HG03457 (cell line): ENCODE results near the gene NPHP3.

Source experiments
- ATAC-seq: cut with Tn5 transposase; IDR thresholded peaks from one replicate; pipeline ENCODE4 v1.9.1; 2021; ENCODE audit warnings: moderate number of reproducible peaks; ENCODE audit not compliant: unreplicated experiment

The NPHP3 gene

DNA sequence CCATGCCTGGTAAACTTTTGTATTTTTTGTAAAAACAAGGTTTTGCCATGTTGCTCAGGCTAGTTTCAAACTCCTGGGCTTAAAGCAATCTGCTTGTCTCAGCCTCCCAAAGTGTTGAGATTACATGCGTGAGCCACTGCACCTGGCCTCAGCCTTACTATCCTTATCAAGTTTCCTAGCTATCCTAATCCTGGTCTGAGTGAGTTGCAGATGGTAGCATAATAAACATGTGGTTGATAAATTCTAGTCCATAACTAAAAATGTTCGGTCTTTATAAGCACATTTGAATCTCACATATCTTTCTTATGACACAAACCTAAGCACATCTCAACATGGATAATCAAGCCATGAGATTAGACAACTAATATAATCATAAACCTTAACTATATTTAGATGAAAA lies 18.5 kb downstream of the NPHP3 start:
- ATAC-seq = no peak

DNA sequence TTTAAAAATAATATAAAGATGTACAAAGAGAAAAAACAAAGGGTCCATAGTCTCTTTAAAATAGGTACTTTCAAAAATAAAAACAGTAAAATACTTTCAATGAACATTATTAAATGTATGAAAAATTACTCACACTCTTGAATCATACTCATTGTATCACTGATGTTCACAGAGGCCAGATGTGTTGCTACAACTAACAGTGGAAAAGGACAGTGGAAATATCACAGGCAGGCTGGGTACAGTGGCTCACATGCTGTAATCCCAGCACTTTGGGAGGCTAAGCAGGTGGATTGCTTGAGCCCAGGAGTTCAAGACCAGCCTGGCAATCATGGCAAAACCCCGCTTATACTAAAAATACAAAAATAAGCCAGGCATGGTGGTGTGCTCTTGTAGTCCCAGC lies 26.8 kb downstream of the NPHP3 start:
- ATAC-seq = no peak

DNA sequence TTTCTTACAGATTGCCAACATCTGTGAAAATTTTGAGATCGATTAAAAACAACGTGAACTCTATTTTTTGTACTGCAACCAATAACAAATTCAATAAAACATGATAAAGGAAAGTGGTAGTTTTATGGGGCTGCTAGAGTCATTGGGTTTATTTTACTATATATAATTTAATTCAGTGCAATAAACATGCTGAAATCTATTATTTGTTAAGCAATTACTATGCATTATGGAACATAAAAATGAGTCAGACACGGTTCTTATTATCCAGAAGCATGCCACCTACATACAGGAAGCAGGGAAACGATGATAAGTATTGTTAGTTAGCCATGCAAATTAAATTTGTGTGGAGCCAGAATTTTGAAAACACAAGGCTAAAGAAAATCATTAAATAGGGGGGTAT lies 27.2 kb downstream of the NPHP3 start:
- no peak for ATAC-seq

DNA sequence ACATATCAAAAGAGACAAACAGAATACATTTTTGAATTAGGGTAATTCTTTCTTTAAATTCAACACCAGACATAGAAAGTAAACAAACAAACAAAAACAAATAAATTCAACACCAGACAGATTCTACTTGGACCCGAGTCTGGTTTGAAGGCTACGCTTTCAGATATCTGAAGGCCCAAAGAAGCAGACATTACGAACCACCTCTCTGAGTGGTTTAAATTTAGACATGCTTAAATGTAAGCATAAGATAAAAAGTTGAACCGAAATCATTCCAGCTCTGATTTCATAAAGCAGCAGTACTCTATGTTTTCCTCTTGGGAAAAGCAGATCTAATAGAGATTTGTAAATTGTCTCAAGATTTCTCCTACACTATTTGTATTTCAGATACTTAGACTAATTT lies 32.2 kb downstream of the NPHP3 start:
- no peak for ATAC-seq

DNA sequence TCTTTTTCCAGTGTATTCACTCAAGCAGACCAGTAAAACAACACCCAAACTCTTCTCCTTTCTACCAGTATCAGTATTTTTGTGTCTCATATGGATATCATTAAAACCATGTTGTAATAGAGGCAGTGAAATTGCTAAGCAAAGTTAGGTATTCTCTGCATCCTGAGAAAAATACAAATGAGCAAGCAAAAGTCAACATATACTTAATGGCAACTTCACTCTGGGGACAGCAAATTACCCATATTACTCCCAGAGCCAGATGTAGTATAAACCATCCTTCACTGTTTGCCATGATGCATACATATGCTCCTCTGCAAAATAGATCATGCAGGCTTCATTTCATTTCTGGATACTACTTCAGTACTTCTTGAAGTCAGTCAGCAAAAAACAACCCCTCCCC lies 40.0 kb downstream of the NPHP3 start:
- ATAC-seq = no peak

DNA sequence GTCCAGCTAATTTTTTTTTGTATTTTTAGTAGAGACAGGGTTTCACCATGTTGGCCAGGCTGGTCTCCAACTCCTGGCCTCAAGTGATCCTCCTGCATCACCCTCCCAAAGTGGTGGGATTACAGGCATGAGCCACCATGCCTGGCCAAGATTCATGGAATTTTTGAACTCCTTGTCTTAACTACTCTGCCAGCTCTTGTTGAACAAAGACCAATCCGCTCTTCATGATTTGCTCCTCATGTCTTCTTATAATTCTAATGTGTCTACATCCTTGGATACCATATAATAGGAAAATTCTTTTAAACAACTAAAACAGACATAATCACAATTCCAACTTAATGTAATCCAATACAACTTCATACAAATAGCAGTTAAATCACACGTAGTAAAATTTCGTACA lies 40.8 kb downstream of the NPHP3 start:
- ATAC-seq = no peak

DNA sequence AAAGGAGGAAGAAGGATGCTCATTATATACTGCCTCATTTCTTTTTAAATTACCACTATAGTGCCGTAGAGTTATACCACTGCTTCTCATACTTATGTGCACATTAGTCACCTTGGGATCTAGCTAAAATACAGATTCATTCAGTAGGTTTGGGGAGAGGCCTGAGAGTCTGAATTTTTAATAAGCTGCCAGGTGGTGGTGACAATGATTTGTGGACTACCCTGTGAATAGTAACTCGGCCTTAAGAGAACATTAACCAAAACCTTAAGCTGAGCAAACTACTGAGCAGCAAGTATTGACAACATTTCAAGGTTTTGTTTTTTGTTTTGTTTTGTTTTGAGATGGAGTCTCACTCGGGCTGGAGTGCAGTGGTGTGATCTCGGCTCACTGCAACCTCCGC lies 42.3 kb downstream of the NPHP3 start:
- ATAC-seq = no peak

DNA sequence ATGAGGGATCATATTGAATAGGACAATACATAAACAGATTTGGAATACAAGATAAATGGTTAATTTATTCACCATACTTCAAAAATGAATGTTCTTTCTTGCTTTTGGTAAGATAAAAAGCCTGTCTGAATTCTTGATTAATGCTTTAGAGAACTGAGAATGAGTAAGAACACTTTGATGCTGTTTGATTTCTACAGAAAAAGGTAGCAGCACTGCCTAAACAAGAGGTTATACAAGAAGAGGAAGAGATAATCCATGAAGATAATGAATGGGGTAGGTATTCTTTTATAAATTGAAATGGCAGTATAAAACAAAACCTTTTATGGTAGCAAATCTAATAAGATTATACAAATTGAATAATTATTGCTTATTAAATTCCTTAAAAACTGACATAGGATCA lies 46.8 kb downstream of the NPHP3 start:
- ATAC-seq = no peak

DNA sequence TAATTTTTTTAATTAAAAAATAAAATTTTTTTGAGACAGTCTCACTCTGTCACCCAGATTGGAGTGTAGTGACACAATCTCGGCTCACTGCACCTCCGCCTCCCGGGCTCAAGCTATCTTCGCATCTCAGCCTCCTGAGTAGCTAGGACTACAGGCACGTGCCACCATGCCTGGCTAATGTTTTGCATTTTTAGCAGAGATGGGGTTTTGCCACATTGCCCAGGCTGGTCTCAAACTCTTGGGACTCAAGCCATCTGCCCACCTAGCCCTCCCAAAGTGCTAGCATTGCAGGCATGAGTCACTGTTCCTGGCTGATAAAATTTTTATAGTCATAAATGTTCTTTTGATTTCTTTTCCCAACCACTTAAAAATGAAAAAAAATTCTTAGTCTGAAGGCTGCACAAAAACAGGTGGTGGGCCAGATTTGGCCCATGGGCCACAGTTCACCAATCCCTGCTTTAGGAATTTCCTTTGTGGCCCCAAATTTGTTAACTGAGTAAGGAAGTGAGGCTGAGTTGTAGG lies 52.9 kb downstream of the NPHP3 start:
- ATAC-seq = no peak

DNA sequence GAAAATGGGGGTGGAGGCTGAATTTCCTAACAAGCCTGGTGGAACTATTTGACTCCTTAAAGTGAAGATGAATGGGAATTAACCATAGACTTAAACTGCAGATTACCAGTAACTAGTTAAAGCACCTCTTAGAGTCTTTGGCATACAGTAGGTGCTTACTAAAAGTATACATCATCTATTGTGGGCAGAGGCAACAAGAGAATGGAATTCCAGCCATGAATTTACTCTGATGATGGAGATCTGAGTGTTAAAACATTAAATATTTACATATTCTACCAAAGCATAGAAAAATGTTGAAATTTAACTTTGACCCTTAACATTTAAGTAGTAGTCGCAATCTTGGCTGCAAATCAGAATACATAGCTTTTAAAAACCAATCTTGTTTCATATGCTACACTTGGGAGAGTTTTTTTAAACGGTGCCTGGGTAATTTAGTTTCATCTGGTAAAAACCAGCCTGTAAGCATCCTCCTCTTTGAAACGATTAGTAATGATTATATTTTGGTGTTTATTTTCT lies 56.9 kb downstream of the NPHP3 start:
- ATAC-seq = no peak

DNA sequence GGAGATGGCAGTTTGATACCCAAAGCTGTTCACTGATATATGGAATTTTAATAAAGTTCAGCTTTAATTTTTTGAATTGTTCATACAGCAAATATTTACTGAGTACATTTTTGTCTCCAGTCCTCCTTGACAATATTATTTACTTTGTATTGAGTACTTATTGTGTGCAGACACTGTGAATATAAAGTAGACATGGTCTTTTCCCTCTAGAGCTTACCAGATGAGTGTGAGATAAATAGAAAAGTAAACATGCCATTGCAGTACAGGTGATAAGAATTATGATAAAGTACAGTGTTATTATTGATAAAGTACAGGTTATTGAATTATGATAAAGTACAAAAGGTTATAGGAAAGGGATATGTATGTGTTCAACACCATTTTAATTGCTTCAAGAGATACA lies 60.0 kb downstream of the NPHP3 start:
- no peak for ATAC-seq

DNA sequence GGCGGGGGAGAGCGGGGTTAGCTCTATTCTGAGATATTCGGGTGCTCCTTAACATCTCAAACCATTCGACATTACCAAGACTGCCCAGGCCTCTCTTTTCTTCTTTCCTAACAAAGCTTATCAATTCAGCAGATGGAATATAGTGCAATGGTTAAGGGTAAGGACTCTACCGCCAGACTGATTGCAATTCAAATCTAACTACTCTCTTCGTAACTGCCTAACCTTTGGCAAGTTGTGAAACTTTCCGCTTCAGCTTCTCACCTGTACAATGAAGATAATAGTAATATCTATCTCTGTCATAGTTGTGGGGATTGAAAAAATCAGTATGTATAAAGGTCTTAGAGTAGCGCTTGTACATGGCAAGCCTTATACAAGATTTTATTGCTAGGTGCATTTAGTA lies 61.1 kb downstream of the NPHP3 start:
- no peak for ATAC-seq

DNA sequence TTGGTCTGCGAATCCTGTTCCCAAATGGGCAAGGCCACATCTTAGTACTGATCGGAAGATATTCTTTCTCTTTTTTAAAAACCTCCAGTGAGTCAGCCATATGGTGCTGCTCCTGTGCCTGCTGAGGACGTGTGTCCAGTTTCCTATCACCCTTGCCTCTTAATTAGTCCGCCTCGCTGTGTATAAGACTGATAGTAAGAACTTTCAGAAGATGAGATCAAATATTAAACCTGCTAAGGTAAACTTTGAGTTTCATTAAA lies 61.5 kb downstream of the NPHP3 start:
- no peak for ATAC-seq

DNA sequence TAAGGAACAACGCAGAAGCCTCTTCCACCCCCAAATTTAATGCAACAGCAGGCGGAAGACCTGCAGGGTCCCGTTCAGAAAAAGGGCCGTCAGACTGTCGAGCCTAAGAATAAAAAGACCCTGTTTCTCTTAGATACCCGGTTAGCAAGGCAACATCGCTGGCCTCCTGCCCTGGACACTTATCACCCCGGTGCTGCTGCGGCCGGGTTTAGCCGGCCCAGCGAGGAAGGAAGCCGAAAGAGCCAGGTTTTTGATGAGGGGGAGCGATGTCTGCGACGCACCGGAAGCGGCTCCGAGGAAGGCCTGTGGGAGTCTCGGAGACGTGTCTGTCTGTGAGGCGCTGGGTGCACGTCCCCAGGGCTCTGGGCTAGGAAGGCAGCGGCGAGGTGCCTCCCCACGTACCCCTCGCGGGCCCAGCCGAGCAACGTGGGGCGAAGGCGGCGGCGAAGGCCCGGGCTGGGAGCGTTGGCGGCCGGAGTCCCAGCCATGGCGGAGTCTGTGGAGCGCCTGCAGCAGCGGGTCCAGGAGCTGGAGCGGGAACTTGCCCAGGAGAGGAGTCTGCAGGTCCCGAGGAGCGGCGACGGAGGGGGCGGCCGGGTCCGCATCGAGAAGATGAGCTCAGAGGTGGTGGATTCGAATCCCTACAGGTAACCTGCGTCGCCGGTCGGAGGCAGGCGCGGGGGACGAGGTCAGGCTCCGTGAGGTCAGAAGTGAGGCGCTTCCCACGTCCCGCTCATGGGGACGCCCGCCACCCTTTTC lies 62.0 kb downstream of the NPHP3 start, which contains the start of gene UBA5:
Gene UBA5 (plus strand): TSS at position 278 of the 759 bp plus-strand sequence. CDS start 209 bp downstream, at position 487.
- peak; percentile 60 for ATAC-seq

DNA sequence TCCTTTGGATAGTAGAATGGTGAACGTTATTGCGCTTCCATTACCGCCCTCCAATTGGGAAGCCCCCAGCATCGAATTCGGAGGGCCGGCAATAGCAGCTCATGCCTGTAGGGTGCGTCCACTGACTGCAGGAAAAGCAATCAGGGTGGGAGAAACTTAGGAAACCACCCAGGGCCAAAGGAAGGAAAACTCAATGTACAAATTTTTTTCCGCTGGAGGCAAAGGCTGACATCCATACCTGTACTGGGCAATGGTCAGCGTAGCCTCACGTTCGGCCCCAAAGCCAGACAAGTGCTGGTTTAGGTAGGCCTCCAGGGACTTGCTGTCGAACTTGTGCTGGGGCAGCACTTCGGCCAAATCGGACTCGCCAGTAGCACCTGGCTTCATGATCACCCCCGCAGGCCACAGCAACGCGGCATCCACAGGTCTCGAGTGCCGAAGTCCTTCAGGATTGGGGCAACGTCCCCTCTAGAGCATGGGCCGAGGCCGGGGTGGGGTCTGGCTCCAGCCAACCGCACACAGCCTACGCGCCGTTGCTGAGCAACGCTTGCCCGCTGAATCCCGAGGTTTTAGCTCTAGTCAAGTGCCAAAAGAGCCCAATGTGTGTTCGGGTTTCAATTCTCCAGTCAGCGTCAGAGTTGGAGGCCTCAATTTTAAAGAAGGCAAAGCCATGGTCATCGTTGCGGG lies 62.7 kb downstream of the NPHP3 start, which contains the start of gene ACAD11:
Gene ACAD11 (minus strand): TSS at position 445 of the 687 bp plus-strand sequence. CDS start 58 bp downstream, at position 387.
- peak; percentile 48 for ATAC-seq

DNA sequence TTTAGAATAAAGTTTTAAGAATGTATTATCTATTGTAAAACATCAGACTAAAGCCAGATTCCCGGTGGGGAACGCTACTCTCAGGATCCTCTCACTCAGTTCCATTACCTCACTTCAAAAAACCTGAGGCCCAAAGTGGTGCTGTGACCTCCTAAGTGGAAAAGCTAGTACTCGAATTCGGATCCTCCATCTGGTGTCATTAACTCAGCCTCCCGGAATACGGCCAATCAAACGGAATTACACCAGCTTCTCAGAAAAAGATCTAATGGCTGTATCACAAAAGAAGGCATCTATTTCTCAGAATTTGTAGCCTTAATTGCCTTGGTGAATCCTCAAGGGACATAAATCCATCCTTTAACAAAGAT lies 63.2 kb downstream of the NPHP3 start:
- no peak for ATAC-seq

DNA sequence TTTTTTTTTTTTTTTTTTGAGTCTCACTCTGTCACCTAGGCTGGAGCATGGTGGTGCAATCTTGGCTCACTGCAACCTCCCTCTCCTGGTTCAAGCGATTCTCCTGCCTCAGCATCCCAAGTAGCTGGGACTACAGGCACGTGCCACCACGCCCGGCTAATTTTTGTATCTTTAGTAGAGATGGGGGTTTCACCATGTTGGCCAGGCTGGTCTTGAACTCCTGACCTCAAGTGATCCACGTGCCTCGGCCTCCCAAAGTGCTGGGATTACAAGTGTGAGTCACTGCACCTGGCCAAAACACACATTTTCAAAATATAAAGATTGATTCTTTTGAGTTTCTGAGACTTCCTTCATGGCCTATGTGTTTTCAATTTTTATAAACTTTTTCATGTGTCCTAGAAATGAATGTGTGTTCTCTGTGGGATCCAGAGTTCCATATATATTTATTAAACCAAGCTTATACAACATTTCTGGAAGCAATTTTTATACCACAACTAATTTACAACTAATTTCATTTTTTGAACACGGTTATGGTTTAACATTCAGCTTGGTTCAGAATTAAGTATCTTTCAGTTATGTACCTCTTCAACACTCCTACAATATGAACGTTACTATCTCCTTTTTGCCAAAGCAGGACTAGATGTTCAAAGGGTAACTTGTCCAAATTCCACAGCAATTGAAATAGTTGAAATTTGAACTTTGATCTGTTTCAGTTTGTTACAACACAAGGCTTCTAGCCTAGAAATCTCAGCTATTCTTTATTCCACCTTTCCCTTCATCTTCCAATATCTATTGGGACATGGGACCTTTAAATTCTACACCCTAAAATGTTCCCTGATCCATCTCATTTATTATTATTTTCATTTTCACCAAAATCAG lies 64.1 kb downstream of the NPHP3 start:
- no peak for ATAC-seq

DNA sequence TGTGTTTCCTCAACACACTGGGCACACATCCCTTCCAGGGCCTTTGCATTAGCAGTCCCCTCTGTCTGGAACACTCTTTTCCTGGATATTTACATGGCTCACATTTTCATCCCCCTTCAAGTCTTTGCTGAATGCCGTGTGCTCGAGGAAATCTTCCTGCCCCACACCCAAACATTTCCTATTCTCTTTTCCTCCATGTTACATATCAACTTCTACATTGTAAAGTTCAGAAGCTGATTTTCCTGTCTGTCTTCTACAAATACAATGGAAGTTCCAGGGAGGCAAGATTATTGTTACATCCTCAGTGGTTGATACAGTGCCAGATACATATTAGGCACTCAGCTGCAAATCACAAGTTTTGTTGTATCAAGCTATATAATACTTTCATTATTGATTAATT lies 66.7 kb downstream of the NPHP3 start:
- ATAC-seq = no peak

DNA sequence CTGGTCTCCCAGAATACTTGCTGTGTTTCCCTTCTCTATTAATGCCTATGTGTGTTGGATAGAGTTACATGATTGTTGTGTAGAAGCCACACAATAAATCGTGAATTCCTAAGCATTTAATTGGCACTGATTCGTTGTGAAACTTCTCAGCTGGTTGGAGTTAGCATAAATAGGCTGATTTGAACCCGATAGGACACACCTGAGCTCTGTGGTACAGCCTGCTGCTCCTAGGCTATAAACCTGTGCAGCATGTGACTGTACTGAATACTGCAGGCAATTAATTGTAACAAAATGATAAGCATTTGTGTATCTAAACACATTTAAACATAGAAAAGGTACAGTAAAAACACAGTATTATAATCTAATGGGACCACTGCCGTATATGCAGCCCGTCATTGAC lies 67.5 kb downstream of the NPHP3 start:
- ATAC-seq = no peak

DNA sequence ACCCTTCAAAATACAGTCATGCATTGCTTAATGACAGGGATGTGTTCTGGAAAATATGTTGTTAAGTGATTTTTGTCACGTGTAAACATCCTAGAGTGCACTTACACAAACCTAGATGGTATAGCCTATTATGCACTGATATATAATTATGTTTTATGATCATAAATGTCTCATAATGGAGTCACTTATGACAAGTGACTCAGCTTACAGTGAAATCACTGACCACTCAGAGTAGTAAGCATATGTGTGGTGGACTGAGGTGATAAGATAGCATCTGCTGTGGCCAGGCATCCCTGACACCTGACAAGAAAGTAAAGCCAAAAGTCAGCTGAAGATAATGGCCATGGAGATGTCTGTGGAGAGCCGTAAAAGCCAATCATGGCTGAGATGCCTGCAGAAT lies 68.0 kb downstream of the NPHP3 start:
- no peak for ATAC-seq

DNA sequence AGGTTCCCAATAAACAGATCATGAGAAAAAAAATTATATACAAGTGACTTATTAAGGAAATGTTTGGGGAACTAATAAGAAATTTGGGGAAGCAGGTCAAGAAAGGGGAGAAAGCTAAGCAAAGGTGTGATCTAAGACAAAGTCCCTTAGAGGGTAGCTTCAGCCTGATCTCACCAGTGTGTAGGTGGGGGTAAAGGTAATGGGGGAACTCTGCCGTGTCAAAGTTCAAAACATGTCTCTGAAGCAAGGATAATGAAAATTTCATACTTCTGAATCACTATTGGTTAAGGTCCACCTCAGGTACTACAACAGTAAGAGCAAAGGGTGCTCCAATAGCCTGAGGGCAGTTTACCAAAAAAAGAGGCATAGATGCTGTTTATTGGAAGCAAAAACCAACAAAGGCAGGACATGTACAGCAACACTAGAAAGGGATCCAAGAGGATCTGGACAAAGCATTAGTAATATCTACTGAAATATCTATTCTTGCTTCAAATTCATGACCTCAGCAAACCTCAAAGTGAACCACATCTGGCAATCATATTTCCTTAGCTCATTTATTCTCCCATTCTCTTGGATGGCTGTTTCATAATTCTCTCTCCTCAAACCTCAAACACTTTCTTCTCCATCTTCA lies 69.5 kb downstream of the NPHP3 start:
- ATAC-seq = no peak
